Stimulated activated memory B cell treated with anti-CD40 and anti-IgM and Interleukin-4, amounts not matched to agents 10 μg/mL and 1 μg/mL and 100 μg/mL, for 72 hours (primary cell): ENCODE results near the gene SDK1.

Experiments used
- ATAC-seq: fragments of 150-1000 bp; cut with Tn5 transposase; 2 replicates; pipeline ENCODE4 v1.10.0; 2021
- H3K27ac Mint-ChIP-seq: one replicate; pipeline ENCODE4 v1.8.0; 2022; ENCODE audit warnings: mild to moderate bottlenecking, mixed read lengths
- H3K27me3 Mint-ChIP-seq: one replicate; pipeline ENCODE4 v1.8.0; 2022; ENCODE audit warnings: mixed read lengths
- H3K36me3 Mint-ChIP-seq: one replicate; pipeline ENCODE4 v1.8.0; 2022; ENCODE audit warnings: mixed read lengths
- H3K4me1 Mint-ChIP-seq: one replicate; pipeline ENCODE4 v1.8.0; 2022; ENCODE audit warnings: mixed read lengths
- H3K4me3 Mint-ChIP-seq: one replicate; pipeline ENCODE4 v1.8.0; 2022; ENCODE audit warnings: mild to moderate bottlenecking, moderate library complexity, mixed read lengths
- H3K9me3 Mint-ChIP-seq: one replicate; pipeline ENCODE4 v1.8.0; 2022; ENCODE audit warnings: mixed read lengths

SDK1 gene

GRCh38 chr7:4037308-4037707 is 736.3 kb downstream of the SDK1 start:
- no peaks in the 10 kb centered on the region for H3K36me3 Mint-ChIP-seq
- no peaks in the 10 kb centered on the region for H3K4me1 Mint-ChIP-seq
- H3K9me3 Mint-ChIP-seq, result no peaks in the 10 kb centered on the region
- no peak overlapping the region for H3K4me3 Mint-ChIP-seq
- ATAC-seq, result no peak
- H3K27me3 Mint-ChIP-seq, result peaks cover 5% of the 10 kb centered on the region
- no peak overlapping the region for H3K27ac Mint-ChIP-seq

- Mint-ChIP-seq H3K27me3 (peaks cover 10% of the 10 kb centered on the region), H3K9me3 (no peaks in the 10 kb centered on the region), H3K4me1 (no peaks in the 10 kb centered on the region), H3K27ac (no peak overlapping the region), H3K4me3 (no peak overlapping the region), H3K36me3 (no peaks in the 10 kb centered on the region)
- no peak for ATAC-seq
Measured at GRCh38 chr7:4037877-4038276, 736.8 kb downstream of the SDK1 start.

GRCh38 chr7:4040109-4040928 is 739.3 kb downstream of the SDK1 start:
- no peaks in the 10 kb centered on the region for H3K9me3 Mint-ChIP-seq
- no peak for ATAC-seq
- peaks cover 5% of the 10 kb centered on the region for H3K4me1 Mint-ChIP-seq
- no peak overlapping the region for H3K27ac Mint-ChIP-seq
- H3K27me3 Mint-ChIP-seq, result peaks cover 10% of the 10 kb centered on the region
- H3K4me3 Mint-ChIP-seq, result no peak overlapping the region
- H3K36me3 Mint-ChIP-seq, result no peaks in the 10 kb centered on the region

GRCh38 chr7:4042402-4043045 is 741.5 kb downstream of the SDK1 start:
- Mint-ChIP-seq H3K9me3 (no peaks in the 10 kb centered on the region), H3K4me1 (peaks cover 5% of the 10 kb centered on the region), H3K36me3 (no peaks in the 10 kb centered on the region), H3K27ac (no peak overlapping the region), H3K4me3 (no peak overlapping the region), H3K27me3 (peaks cover 10% of the 10 kb centered on the region)
- no peak for ATAC-seq

- no peaks in the 10 kb centered on the region for H3K9me3 Mint-ChIP-seq
- H3K27ac Mint-ChIP-seq, result no peak overlapping the region
- H3K36me3 Mint-ChIP-seq, result no peaks in the 10 kb centered on the region
- H3K27me3 Mint-ChIP-seq, result peaks cover 19% of the 10 kb centered on the region
- no peak for ATAC-seq
- H3K4me1 Mint-ChIP-seq, result peaks cover 5% of the 10 kb centered on the region
- no peak overlapping the region for H3K4me3 Mint-ChIP-seq
Measured at GRCh38 chr7:4043988-4044387, 742.9 kb downstream of the SDK1 start.

- H3K27me3 Mint-ChIP-seq, result peaks cover 25% of the 10 kb centered on the region
- peaks cover 5% of the 10 kb centered on the region for H3K4me1 Mint-ChIP-seq
- no peaks in the 10 kb centered on the region for H3K36me3 Mint-ChIP-seq
- no peak overlapping the region for H3K4me3 Mint-ChIP-seq
- no peak for ATAC-seq
- no peak overlapping the region for H3K27ac Mint-ChIP-seq
- no peaks in the 10 kb centered on the region for H3K9me3 Mint-ChIP-seq
Measured at GRCh38 chr7:4045450-4045849, 744.4 kb downstream of the SDK1 start.

GRCh38 chr7:4045975-4046374 is 744.9 kb downstream of the SDK1 start:
- Mint-ChIP-seq H3K4me3 (no peak overlapping the region), H3K9me3 (no peaks in the 10 kb centered on the region), H3K27me3 (peaks cover 25% of the 10 kb centered on the region), H3K4me1 (peaks cover 5% of the 10 kb centered on the region), H3K27ac (no peak overlapping the region), H3K36me3 (no peaks in the 10 kb centered on the region)
- ATAC-seq, result no peak

- Mint-ChIP-seq H3K4me3 (no peak overlapping the region), H3K9me3 (no peaks in the 10 kb centered on the region), H3K4me1 (peaks cover 5% of the 10 kb centered on the region), H3K27me3 (peaks cover 20% of the 10 kb centered on the region), H3K36me3 (no peaks in the 10 kb centered on the region), H3K27ac (no peak overlapping the region)
- no peak for ATAC-seq
Measured at GRCh38 chr7:4048336-4048735, 747.3 kb downstream of the SDK1 start.

GRCh38 chr7:4049202-4049601 is 748.1 kb downstream of the SDK1 start:
- peaks cover 5% of the 10 kb centered on the region for H3K4me1 Mint-ChIP-seq
- no peak for ATAC-seq
- no peak overlapping the region for H3K4me3 Mint-ChIP-seq
- peaks cover 29% of the 10 kb centered on the region for H3K27me3 Mint-ChIP-seq
- no peak overlapping the region for H3K27ac Mint-ChIP-seq
- H3K36me3 Mint-ChIP-seq, result no peaks in the 10 kb centered on the region
- no peaks in the 10 kb centered on the region for H3K9me3 Mint-ChIP-seq

- H3K27me3 Mint-ChIP-seq, result peaks cover 39% of the 10 kb centered on the region
- ATAC-seq, result no peak
Measured at GRCh38 chr7:4050126-4050660, 749.1 kb downstream of the SDK1 start.

GRCh38 chr7:4051696-4052095 is 750.6 kb downstream of the SDK1 start:
- Mint-ChIP-seq H3K27me3 (peaks cover 53% of the 10 kb centered on the region), H3K27ac (no peak overlapping the region), H3K36me3 (no peaks in the 10 kb centered on the region), H3K4me1 (no peaks in the 10 kb centered on the region), H3K9me3 (peaks cover 3% of the 10 kb centered on the region), H3K4me3 (no peak overlapping the region)
- ATAC-seq, result no peak

More at GRCh38 chr7:4050126-4050660, 749.1 kb downstream of the SDK1 start:
- Mint-ChIP-seq H3K27ac (no peak overlapping the region), H3K4me3 (no peak overlapping the region), H3K4me1 (no peaks in the 10 kb centered on the region), H3K9me3 (no peaks in the 10 kb centered on the region), H3K36me3 (no peaks in the 10 kb centered on the region)

GRCh38 chr7:4052130-4052529 is 751.1 kb downstream of the SDK1 start:
- H3K27me3 Mint-ChIP-seq, result peaks cover 57% of the 10 kb centered on the region
- H3K4me1 Mint-ChIP-seq, result no peaks in the 10 kb centered on the region
- H3K4me3 Mint-ChIP-seq, result no peak overlapping the region
- H3K36me3 Mint-ChIP-seq, result peaks cover 3% of the 10 kb centered on the region
- no peak for ATAC-seq
- no peak overlapping the region for H3K27ac Mint-ChIP-seq
- H3K9me3 Mint-ChIP-seq, result peaks cover 3% of the 10 kb centered on the region

GRCh38 chr7:4054158-4054557 is 753.1 kb downstream of the SDK1 start:
- ATAC-seq, result no peak
- Mint-ChIP-seq H3K27me3 (peaks cover 66% of the 10 kb centered on the region), H3K9me3 (peaks cover 13% of the 10 kb centered on the region), H3K36me3 (peaks cover 9% of the 10 kb centered on the region), H3K4me3 (no peak overlapping the region), H3K4me1 (no peaks in the 10 kb centered on the region), H3K27ac (no peak overlapping the region)

- peaks cover 16% of the 10 kb centered on the region for H3K9me3 Mint-ChIP-seq
- ATAC-seq, result no peak
- H3K4me1 Mint-ChIP-seq, result no peaks in the 10 kb centered on the region
- H3K4me3 Mint-ChIP-seq, result no peak overlapping the region
- peaks cover 65% of the 10 kb centered on the region for H3K27me3 Mint-ChIP-seq
- peaks cover 9% of the 10 kb centered on the region for H3K36me3 Mint-ChIP-seq
- H3K27ac Mint-ChIP-seq, result no peak overlapping the region
Measured at GRCh38 chr7:4056552-4057288, 755.7 kb downstream of the SDK1 start.

GRCh38 chr7:4057289-4057616 is 756.2 kb downstream of the SDK1 start:
- peaks cover 16% of the 10 kb centered on the region for H3K9me3 Mint-ChIP-seq
- H3K36me3 Mint-ChIP-seq, result peaks cover 9% of the 10 kb centered on the region
- ATAC-seq, result no peak
- no peaks in the 10 kb centered on the region for H3K4me1 Mint-ChIP-seq
- H3K27ac Mint-ChIP-seq, result no peak overlapping the region
- peaks cover 65% of the 10 kb centered on the region for H3K27me3 Mint-ChIP-seq
- H3K4me3 Mint-ChIP-seq, result no peak overlapping the region
